ENCODE measurements around the gene ANKS1B.

The ANKS1B gene

DNA sequence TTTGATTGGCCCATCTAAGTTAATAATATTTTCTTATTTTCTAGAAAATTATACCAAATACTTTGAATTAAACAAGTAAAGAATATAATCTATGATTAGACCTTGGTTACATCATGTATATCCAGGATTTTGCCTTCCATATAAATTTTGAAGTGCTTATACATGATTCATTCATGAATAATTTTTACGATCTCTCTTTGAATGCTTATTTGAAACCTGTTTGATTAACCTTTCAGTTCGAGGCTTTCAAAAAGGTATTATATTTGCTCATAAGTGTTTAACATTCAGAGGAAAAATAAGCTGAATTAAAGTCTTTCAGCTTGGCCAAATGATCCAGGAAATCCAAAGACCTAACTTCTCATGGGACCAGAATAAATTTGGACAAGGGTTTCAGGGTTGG lies 832.4 kb downstream of the ANKS1B start:
- DNase-seq = no peak

DNA sequence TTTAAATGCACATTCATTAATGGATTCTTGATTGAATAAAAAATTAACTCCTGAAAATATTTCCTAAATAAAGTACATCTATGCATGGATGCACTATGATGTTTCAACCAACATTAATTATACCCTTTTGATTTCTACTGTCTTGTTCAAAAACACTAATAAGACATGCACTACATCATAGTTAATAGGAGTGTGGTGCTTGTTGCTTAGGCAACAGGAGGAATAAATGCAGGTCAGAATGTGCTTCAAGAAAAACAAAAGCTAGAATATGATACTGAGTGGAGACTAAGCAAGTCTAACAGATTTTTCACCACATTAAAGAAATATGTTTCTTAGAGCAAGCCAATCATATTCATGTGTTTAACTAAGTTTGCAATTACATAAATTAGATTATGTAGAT lies 833.0 kb downstream of the ANKS1B start:
- DNase-seq = no peak

- DNase-seq = no peak
Observed at GRCh38 chr12:99147130-99147529, 837.6 kb downstream of the ANKS1B start.

DNA sequence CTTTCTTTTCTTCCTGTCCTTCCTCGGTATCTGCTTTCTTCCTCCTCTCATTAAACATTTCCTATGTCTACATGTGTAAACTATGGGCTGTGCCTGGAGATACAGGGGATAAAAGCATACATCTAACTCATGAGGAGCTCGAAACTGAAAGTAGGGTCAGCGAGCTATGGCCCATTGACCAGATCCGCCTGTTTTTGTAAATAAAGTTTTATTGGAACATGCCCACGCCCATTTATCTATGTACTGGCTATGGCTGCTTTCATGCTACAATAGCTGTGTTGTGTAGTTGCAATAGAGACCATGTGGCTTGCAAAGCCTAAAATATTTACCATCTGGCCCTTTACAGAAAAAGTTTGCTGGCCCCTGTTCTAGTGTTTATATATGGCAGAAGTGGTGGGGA lies 838.0 kb downstream of the ANKS1B start:
- DNase-seq = no peak

GRCh38 chr12:99146185-99146584 lies 838.6 kb downstream of the ANKS1B start:
- no peak for DNase-seq

GRCh38 chr12:99142651-99143050 lies 842.1 kb downstream of the ANKS1B start:
- DNase-seq = no peak

DNA sequence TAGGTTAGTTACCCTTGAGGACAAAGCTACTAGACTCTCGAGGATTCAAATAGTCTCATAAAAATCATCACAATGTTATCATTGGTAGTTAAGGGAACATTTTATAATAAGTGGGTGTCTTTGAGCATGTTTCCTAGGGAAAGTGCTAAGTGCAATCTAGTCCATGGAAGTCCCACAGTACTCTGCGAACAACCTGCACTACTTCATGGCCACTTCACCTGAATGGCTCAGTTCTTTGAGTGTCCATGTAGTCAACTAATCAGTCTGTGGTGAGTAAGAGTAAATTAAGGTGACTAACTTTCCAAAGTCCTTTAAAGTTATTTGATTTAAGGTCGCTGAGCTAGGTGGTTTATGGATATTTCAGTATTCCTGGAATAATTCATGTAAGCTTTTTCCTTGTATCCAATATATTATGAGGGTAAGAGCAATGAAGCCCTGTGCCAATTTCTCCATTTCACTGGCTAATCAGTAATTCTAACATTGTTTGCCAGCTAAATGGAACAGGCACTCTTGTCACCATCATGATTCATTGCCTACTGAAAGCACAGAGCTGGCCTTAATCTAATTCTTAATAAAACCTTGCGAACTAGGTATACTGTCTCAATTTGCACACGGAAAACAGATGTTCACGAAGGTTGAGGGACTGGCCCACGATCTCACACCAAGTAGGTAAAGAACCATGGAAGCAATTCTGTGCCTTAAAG lies 844.6 kb downstream of the ANKS1B start:
- no peak for DNase-seq

DNA sequence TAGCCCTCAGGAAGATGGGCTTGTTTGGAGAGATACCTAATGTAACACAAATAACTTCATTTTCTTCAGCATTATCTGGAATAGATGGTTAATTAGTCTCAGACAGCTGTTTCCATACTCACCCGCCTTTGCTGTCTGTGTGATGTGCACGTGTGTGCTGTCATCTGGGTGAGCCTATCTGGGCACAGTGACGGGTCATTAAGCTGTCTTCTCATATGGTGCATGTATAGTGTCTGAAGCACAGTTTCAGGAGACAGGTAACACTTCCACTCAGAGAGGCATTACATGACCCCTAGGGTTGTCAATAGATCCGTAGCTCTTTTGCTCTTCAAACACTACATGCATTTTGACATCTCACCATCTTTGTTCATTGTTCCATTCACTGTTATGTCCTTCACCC lies 846.3 kb downstream of the ANKS1B start:
- no peak for DNase-seq

DNA sequence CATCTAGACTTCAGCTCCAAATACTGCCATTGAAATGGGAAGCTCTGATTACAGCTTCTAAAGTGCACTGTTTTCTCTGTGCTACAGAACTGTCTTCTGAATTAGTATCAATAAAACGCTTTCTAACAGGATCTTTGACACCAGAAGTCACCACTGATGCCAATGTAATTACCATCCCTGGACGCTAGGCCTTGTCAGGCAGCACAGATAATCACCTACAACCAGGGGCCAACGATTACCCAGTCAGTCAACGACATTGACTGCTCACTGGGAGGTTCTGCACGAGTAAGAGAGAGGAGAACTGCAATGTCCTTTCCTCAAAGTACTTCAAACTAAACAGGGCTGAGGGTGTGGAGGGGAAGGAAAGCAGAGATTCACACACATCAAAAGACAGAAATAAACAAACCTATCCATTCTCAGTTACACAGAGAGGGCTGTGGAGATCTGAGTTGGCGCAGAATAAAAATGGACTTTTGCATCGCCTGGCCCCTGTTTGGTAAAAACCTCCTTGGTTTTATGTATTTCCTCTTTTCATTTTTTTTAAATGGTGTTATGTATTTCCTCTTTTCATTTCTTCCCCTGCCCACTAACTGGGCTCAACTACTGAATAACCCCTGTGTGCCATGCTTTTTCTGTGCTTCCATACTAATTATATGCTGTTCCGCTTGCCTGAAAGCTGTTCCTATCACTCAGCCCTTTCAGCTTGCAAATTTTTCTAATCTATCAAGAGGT lies 847.4 kb downstream of the ANKS1B start:
- DNase-seq = no peak

DNA sequence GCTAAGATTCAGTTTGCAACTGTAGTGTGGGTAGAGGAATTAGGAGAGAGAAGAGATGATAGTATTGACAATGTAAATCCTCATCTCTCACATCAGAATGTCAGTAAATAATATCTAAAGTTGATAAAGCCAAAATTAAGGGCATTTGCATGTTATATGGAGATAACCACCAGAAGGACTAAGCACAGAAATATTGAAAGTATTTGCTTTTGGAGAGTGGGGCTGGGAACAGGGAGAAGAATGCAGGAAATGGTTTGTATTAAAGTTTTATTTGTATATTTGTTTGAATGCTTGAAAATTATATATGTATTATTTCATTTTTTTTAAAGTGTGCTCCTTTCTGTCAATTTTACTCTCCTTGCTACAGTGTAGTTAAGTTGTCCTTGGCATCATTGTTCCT lies 848.2 kb downstream of the ANKS1B start:
- no peak for DNase-seq

DNA sequence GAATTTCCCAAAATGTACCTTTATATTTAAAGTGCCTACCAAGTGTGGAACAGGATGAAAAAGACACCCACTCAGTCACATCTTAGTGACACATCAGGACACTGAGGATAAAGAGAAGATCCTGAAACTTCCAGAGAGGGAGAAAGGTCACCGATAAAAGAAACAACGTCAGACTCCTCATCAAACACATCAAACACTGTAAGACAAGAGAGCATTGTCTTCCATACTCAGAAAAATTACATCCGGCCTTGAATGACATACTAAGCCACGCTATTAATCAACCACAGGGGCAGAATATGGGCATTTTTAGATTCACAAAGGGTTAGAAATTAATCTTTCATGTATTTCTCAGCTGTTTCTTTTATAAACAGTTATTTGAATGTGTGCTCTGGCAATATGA lies 849.4 kb downstream of the ANKS1B start:
- DNase-seq = no peak

GRCh38 chr12:99133401-99133800 lies 851.3 kb downstream of the ANKS1B start:
- no peak for DNase-seq

DNA sequence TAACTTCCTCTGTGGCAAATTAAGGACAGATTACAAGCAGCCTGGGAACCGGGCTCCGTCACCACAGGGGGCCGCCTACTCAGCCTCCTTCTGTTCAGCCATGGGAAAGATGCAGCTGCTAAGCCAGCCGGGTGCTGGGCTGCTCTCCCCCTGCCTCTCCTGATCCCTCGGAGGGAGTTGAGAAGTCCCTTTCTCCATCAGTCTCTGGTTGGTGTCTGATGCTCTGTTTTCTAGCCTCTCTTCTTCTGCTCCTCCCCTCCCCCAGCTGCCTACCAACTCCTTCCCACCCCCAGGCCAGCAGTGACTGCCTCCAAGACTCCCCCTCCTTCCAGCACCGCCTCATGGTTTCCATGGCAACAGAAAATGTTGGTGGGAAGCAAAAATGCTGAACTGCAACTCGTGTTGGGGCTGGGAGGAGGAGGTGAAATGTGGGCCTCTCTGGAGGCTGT lies 853.0 kb downstream of the ANKS1B start:
- peak in 1 of 2 donors; percentile 18 for DNase-seq

DNA sequence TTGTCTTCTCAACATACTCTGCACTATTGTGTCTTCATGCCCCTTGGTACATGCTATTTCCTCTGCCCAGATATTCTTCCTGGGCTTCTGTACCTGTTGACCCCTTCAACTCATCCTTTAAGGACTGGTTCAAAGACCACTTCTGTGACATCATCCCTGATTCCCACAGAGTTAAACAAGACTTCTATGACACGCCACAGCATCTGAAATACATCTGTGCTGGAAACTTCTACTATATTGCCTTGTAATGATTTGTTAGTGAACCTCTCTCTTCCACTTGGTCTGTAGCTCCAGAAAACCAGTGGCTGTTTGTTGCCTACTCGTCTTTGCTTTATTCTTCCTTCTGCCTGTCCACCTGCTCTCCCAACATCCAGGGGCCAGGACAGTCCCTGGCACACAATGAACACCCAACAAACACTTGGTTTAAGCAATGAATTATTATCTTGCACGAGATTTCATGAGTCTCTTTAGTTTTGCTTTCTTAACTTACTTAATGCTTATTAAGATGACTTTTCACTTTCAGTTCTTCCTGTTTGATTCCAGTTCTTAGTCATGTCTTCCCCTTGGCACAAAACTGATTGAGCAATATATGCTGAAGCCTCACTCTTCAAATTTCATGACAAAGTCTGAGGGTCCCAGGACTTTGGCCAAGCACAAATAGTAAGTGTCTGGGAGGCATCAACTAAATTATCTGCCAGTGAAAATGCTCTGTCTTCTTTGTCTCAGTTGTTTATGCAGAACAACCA lies 853.8 kb downstream of the ANKS1B start:
- no peak for DNase-seq

DNA sequence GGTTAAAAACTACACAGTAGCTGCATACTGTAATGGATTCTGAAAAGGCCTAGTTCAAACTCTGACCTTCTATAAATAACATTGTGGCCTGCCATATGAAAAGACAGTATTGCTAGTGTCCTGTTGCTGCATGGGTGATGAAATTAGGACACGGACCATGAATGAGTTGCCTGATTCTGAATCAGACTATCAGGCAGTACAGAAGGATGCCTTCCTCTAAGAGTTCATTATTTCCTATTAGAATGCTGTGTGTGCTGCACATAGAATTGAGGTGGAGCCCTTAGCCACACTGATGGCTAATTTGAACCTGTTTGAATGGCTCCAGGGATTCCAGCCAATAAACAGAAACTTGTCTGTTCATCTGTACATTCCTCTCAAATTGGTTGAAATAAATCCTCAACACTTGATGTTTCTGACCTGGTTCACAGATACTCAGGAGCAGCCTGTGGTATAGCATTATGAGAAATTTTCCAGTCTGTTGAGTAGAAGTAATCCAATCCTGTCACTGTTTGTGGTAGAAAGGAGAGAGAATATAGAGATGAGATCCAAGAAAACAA lies 856.4 kb downstream of the ANKS1B start:
- DNase-seq = no peak

GRCh38 chr12:99122959-99123358 lies 861.8 kb downstream of the ANKS1B start:
- no peak for DNase-seq

DNA sequence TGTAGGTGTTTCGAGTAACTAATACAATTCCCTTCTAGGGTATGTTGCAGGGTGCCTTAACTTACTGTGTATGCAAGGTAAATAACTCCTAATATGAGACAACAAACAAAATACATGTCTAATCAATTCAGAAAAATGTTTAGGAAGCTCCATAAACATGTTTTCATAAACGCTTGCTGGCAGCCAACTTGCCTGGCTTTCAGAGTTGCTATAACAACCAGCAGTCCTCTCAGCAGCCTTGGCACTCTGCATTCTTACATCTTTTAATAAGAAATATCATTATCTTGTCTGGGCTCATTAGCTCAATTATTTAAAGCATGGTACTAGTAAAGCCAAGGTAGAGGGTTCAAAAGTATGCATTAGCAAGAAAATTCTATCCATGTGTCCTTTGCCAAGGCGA lies 862.2 kb downstream of the ANKS1B start:
- no peak for DNase-seq

DNA sequence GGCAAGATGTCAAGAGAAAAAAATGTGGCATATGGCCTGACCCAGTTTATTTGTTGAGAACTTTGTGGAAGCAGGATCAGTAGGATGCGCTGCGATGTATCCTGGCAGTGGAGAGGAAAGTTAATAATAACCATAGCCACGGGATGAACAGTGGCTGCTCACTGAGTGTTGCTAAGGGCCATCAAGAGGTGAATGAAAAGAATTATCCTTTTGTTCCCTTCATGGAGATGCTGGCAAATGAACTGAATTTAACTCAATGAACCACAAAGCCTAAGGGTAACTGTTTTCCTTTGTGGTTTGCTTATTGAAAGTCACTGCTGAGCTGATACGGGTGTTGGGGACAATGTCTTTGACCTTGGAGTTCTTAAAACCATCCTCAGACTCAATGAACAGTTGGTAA lies 863.2 kb downstream of the ANKS1B start:
- DNase-seq = no peak

DNA sequence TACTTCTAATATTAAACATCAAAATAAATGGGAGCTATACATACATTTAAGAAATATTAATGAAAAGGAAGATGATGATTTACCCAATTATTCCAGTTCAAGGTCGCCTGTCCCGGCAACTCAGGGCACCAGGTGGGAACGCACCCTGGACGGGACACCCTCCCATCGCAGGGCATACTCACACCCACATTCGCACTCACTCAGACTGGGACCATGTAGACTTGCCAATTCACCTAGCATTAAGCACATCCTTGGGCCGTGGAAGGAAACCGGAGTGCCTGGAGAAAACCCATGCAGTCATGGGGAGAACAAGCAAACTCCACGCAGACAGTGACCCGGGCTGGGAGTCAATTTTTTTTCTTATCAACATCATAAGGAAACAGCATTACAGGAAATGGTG lies 864.8 kb downstream of the ANKS1B start:
- DNase-seq = no peak

DNA sequence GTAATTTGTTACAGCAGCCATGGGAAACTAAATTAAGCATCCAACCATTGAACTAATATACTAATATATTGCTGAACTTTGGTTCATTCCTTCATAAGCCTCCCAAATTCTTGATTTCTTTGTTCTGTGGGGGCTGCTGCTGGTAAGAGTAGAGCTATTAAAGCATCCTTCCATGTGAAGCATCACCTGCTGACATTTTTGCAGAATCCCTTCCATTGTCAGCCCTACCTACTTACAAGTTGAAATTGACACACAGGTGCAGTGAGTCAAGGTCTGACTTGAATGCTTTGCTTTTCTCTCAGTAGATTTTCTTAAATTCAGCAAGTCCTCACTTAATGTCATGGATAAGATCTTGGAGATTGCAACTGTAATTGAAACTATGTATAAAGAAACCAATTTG lies 865.3 kb downstream of the ANKS1B start:
- no peak for DNase-seq

GRCh38 chr12:99111600-99111999 lies 873.1 kb downstream of the ANKS1B start:
- no peak for DNase-seq

GRCh38 chr12:99110868-99111267 lies 873.9 kb downstream of the ANKS1B start:
- no peak for DNase-seq

- no peak for DNase-seq
Observed at GRCh38 chr12:99110212-99110611, 874.5 kb downstream of the ANKS1B start.

DNA sequence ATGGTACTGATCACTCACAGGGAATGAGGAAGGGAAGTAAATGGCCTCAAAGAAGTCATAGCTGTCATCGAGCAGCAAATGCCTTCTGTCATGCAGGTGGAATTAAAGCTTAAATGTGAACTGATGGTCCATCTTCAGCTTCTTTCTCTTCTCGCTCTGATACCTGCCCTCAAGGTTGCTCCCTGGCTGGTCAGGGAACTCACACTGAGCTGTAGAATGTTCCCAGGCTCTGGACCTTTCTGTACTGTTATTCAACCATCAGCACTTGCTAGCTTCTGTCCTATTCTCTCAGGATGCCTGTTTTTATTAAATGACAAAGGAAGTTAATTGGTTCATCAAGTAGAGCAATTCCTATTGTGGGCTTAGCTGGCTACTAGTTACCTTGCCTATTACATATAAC lies 875.8 kb downstream of the ANKS1B start:
- no peak for DNase-seq
